Astrocyte (in vitro differentiated cells and primary cell): ENCODE measurements around the gene NCF4. TPM values are rescaled to one million over a fixed set of nuclear protein-coding genes. Genes with fewer than 3 reads are reported as not detected.

ENCODE experiments used
- DNase-seq: peaks from one replicate; pipeline ENCODE4 v3.0.0-alpha.2; 2010; ENCODE audit warnings: low read depth
- FAIRE-seq: peaks from 2 replicates; lab custom pipeline; 2011; peaks lifted over from hg19 to GRCh38; lab: Jason Lieb, UNC
- H2AFZ ChIP-seq: 2 replicates; pipeline ENCODE4 v1.6.0; 2012; ENCODE audit warnings: low read depth, low read length, inconsistent platforms
- H3K27ac ChIP-seq: 2 replicates; pipeline ENCODE4 v1.5.1; 2011; ENCODE audit warnings: low read depth, low read length, inconsistent platforms
- H3K27me3 ChIP-seq: 2 replicates; pipeline ENCODE4 v1.6.0; 2011; ENCODE audit warnings: low read length, inconsistent platforms; ENCODE audit not compliant: insufficient read depth
- H3K36me3 ChIP-seq: 2 replicates; pipeline ENCODE4 v1.5.1; 2011; ENCODE audit warnings: low read length, inconsistent platforms; ENCODE audit not compliant: insufficient read depth
- H3K4me1 ChIP-seq: 2 replicates; pipeline ENCODE4 v1.5.1; 2011; ENCODE audit warnings: low read length, inconsistent platforms; ENCODE audit not compliant: insufficient read depth
- H3K4me2 ChIP-seq: 2 replicates; pipeline ENCODE4 v1.6.0; 2012; ENCODE audit warnings: low read length, inconsistent platforms
- H3K4me3 ChIP-seq: 2 replicates; pipeline ENCODE4 v1.5.1; 2011; ENCODE audit warnings: low read depth, mild to moderate bottlenecking, low read length, inconsistent platforms; ENCODE audit not compliant: insufficient read depth
- H3K79me2 ChIP-seq: 2 replicates; pipeline ENCODE4 v1.6.0; 2012; ENCODE audit warnings: mild to moderate bottlenecking, low read length, inconsistent platforms; ENCODE audit not compliant: insufficient read depth
- H3K9ac ChIP-seq: 2 replicates; pipeline ENCODE4 v1.6.0; 2012; ENCODE audit warnings: mild to moderate bottlenecking, low read length, inconsistent platforms
- H3K9me3 ChIP-seq: 2 replicates; pipeline ENCODE4 v1.5.1; 2012; ENCODE audit warnings: low read depth, mild to moderate bottlenecking, low read length, inconsistent platforms; ENCODE audit not compliant: insufficient read depth
- H4K20me1 ChIP-seq: 2 replicates; pipeline ENCODE4 v1.6.0; 2012; ENCODE audit warnings: low read length, inconsistent platforms; ENCODE audit not compliant: insufficient read depth
- H3K27ac Mint-ChIP-seq: one replicate; pipeline ENCODE4 v1.8.0; 2021; ENCODE audit warnings: mild to moderate bottlenecking, mixed read lengths; ENCODE audit not compliant: unreplicated experiment
- H3K27me3 Mint-ChIP-seq: one replicate; pipeline ENCODE4 v1.8.0; 2021; ENCODE audit warnings: low read depth, mixed read lengths; ENCODE audit not compliant: unreplicated experiment
- H3K36me3 Mint-ChIP-seq: one replicate; pipeline ENCODE4 v1.8.0; 2021; ENCODE audit warnings: low read depth, mixed read lengths; ENCODE audit not compliant: unreplicated experiment
- H3K4me1 Mint-ChIP-seq: one replicate; pipeline ENCODE4 v1.8.0; 2021; ENCODE audit warnings: low read depth, mixed read lengths; ENCODE audit not compliant: unreplicated experiment
- H3K4me3 Mint-ChIP-seq: one replicate; pipeline ENCODE4 v1.8.0; 2021; ENCODE audit warnings: mild to moderate bottlenecking, moderate library complexity, mixed read lengths; ENCODE audit not compliant: unreplicated experiment
- H3K9me3 Mint-ChIP-seq: one replicate; pipeline ENCODE4 v1.8.0; 2021; ENCODE audit warnings: mild to moderate bottlenecking, mixed read lengths; ENCODE audit not compliant: unreplicated experiment
- CTCF ChIP-seq: IDR thresholded peaks from 2 replicates; pipeline ENCODE4 v1.5.1; 2011; ENCODE audit warnings: low read depth, mild to moderate bottlenecking, inconsistent platforms, low read length, moderate library complexity; ENCODE audit not compliant: insufficient read depth
- EZH2 ChIP-seq: IDR thresholded peaks from 2 replicates; pipeline ENCODE4 v1.6.1; 2012; ENCODE audit warnings: mild to moderate bottlenecking, low read length, inconsistent platforms; ENCODE audit not compliant: insufficient read depth
- total RNA-seq: library from RNA; stranded (reverse); gene quantifications from 2 replicates; pipeline ENCODE4 v1.2.1, GENCODE V29; 2021

NCF4 gene
- total RNA-seq, 1 donor from 2014 or later = not detected

DNA sequence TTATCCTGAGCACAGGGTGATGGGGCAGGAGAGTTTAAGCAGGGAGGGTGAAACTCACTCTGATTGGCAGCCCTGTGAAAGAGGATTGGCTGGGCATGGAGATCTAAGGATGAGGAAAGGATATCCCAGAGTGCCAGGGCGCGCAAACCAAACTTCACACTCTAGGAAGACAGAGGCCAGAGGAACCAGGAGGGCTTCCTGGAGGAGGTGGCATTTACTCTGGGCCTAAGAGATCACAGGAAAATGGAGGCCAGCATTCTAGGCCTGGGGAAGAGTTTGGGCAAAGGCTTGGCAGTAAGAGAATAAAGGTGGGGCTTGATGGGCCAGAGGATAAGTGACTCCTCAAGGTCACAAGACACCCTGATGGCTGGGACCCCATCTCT, 377 bp upstream of the NCF4 start:
- H3K36me3 ChIP-seq = no peaks in the 10 kb centered on the region
- Mint-ChIP-seq H3K27ac (no peak overlapping the region), H3K9me3 (no peaks in the 10 kb centered on the region), H3K4me1 (peaks cover 8% of the 10 kb centered on the region), H3K36me3 (no peaks in the 10 kb centered on the region), H3K27me3 (peaks cover 30% of the 10 kb centered on the region), H3K4me3 (no peak overlapping the region)
- DNase-seq (no peak), FAIRE-seq (no peak)
- H3K27ac ChIP-seq = no peak overlapping the region
- no peak overlapping the region for H2AFZ ChIP-seq
- no peak overlapping the region for H3K9ac ChIP-seq
- H3K4me3 ChIP-seq = no peak overlapping the region
- H3K79me2 ChIP-seq = no peaks in the 10 kb centered on the region
- no peak overlapping the region for H3K4me2 ChIP-seq
- peaks cover 10% of the 10 kb centered on the region for H3K27me3 ChIP-seq
- no peaks in the 10 kb centered on the region for H3K4me1 ChIP-seq
- no peak for TF ChIP-seq EZH2
- TF ChIP-seq CTCF = no peak
- H3K9me3 ChIP-seq = no peaks in the 10 kb centered on the region
- no peaks in the 10 kb centered on the region for H4K20me1 ChIP-seq

GRCh38 chr22:36862251-36863242, 1.7 kb downstream of the NCF4 start:
- Histone ChIP-seq H2AFZ (no peak overlapping the region), H3K27ac (no peak overlapping the region), H3K79me2 (no peaks in the 10 kb centered on the region), H3K4me2 (no peak overlapping the region), H3K9ac (no peak overlapping the region), H3K36me3 (no peaks in the 10 kb centered on the region), H3K4me1 (no peaks in the 10 kb centered on the region), H3K4me3 (no peak overlapping the region), H3K9me3 (no peaks in the 10 kb centered on the region), H4K20me1 (no peaks in the 10 kb centered on the region), H3K27me3 (peaks cover 3% of the 10 kb centered on the region)
- TF ChIP-seq CTCF = no peak
- no peak for TF ChIP-seq EZH2
- Mint-ChIP-seq H3K27ac (no peak overlapping the region), H3K27me3 (peaks cover 25% of the 10 kb centered on the region), H3K4me1 (peaks cover 15% of the 10 kb centered on the region), H3K4me3 (no peak overlapping the region), H3K9me3 (no peaks in the 10 kb centered on the region), H3K36me3 (no peaks in the 10 kb centered on the region)
- FAIRE-seq (no peak), DNase-seq (no peak)

DNA sequence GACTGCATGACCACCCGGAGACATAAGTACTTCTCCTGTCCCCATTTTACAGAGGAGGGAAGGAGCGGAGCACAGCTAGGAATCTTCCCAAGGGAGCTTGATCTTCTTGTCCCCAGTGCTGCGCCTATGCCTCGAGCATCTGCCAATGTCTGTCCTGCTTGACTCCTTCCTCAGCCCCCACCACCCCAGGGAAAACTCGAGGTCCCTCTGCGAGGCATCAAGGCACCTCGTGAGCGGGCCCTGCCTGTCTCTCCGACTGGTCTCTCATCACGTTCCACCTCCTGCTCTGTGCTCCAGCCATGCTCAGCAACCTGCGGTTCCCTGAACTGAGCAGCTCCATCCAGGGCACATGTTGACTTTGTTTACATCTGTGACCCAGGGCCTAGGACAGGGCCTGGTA, 2.5 kb downstream of the NCF4 start:
- Histone ChIP-seq H2AFZ (no peak overlapping the region), H3K27me3 (no peaks in the 10 kb centered on the region), H3K4me3 (no peak overlapping the region), H3K27ac (no peak overlapping the region), H3K36me3 (no peaks in the 10 kb centered on the region), H3K4me1 (no peaks in the 10 kb centered on the region), H4K20me1 (no peaks in the 10 kb centered on the region), H3K9me3 (no peaks in the 10 kb centered on the region), H3K9ac (no peak overlapping the region), H3K4me2 (no peak overlapping the region), H3K79me2 (no peaks in the 10 kb centered on the region)
- TF ChIP-seq EZH2 = no peak
- no peak for TF ChIP-seq CTCF
- peaks cover 15% of the 10 kb centered on the region for H3K4me1 Mint-ChIP-seq
- DNase-seq (no peak), FAIRE-seq (no peak)
- peaks cover 26% of the 10 kb centered on the region for H3K27me3 Mint-ChIP-seq
- H3K27ac Mint-ChIP-seq = no peak overlapping the region
- H3K36me3 Mint-ChIP-seq = no peaks in the 10 kb centered on the region
- no peak overlapping the region for H3K4me3 Mint-ChIP-seq
- no peaks in the 10 kb centered on the region for H3K9me3 Mint-ChIP-seq
